ENCODE measurements around the gene POMC.
A peak's percentile ranks its signal among the peaks of the same experiment; 100 is the strongest.
"Not testable (repeated sequence)": the region's sequence is repeated elsewhere in the genome, so short reads cannot be mapped to it uniquely, and the experiment has no call there.

The POMC gene

DNA sequence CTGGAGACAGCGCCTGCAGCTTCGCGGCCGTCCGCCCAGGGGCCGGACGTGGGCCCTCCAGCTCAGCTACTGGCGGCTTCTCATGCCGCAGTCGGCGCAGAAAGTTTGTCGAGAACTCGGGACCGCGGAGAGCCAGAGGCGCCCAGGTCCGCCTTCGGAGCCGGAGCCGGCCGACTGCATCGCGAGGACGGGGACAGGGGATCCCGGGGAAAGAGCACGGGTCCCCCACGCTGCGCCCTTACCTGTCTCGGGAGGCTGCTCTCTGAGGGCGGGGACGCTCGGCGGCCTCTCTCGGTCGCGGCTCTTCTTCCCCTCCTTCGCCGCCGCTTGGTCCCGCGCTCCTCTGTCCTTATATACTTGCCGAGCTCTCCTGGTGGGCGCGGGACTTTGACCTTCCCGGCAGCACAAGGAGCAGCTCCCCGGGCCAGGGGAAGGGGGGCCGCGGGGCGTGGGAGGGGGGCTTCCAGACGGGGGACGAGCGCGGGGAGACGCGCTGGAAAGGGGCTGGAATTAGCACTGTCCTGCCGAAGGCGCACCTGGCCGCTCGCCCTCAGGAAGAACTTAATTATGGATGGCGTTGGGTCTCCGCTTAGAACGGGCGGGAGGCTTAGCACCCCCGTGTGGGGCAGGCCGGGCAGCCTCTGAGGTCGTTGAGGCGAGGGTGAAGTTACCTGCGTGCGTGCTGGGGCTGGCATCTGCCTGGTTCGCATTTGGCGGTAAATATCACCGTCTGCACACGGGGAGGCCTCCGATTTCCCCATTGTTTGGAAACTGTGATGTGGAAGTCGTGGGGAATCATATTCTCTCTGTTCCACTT is at the start of gene POMC:
Gene POMC (minus strand): TSS at position 325 of the 817 bp plus-strand sequence. CDS start 3,808 bp downstream, outside the sequence.
- TF ChIP-seq, protein P1, sequence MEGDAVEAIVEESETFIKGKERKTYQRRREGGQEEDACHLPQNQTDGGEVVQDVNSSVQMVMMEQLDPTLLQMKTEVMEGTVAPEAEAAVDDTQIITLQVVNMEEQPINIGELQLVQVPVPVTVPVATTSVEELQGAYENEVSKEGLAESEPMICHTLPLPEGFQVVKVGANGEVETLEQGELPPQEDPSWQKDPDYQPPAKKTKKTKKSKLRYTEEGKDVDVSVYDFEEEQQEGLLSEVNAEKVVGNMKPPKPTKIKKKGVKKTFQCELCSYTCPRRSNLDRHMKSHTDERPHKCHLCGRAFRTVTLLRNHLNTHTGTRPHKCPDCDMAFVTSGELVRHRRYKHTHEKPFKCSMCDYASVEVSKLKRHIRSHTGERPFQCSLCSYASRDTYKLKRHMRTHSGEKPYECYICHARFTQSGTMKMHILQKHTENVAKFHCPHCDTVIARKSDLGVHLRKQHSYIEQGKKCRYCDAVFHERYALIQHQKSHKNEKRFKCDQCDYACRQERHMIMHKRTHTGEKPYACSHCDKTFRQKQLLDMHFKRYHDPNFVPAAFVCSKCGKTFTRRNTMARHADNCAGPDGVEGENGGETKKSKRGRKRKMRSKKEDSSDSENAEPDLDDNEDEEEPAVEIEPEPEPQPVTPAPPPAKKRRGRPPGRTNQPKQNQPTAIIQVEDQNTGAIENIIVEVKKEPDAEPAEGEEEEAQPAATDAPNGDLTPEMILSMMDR (conservative IDR thresholded peaks at IDR 0.05; ENCODE audit: low read depth, low read length) = no peak
- DNase-seq (ENCODE audit: low read depth) = peak; percentile 29
- H3K4me3 ChIP-seq (ENCODE audit: low read depth, low read length) = peak within 1 kb of the TSS; percentile 39

DNA sequence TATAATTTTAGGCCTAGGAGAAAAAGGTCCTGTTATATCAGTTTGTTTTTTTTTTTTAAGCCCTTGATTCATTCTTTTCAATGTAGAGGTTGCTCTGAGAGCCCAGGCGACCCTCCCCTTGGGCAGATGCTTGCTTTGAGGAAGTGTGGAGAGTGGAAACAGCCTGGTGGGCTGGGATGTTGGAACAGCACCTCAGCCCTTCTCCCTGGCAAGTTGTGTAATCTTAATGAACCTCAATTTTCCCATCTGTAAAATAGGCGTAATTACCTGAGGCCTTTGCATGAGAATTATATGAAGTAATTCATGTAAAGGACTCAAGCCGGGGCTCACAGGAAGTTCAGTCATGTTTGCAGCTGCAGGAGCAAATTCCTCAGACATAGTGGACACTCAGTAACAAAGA is 49.7 kb upstream of the POMC start:
- TF ChIP-seq, protein P1 (conservative IDR thresholded peaks at IDR 0.05; ENCODE audit: low read depth, low read length) = no peak
- DNase-seq (ENCODE audit: low read depth) = no peak
- H3K4me3 ChIP-seq (ENCODE audit: low read depth, low read length) = no peak overlapping the region

DNA sequence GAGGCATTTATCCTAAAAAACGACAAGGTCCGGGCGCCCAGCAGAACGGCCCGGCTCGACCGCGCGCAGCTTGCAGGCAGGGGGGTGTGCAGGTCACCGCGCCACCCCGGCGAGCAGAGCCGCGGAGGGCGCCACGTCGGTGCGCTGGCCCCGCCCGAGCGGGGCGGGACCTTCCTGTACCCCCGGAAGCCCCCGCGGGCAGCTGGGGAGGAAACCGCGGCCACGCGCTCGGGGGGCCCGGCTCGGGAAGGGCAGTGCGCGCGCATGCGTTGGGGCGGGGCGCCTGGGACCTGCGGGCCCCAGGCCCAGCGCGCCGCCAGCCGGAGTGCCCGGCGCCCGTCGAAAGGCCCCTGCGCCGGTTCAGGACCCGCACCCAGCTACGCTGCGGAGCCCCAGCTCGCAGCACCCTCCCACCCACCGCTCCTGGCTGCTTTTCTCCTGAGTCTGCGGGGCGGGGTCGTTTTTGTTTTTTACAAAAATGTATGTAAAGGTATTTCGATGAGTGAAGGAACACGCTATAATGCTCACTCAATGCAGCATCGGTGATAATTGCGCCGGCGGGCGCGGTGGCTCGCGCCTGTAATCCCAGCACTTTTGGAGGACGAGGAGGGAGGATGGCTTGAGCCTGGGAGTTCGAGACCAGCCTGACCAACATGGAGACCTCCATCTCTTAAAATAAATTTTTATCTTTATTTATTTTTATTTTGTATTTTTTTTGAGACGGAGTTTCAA is 47.7 kb upstream of the POMC start:
- peak; percentile 68 for DNase-seq (ENCODE audit: low read depth)
- TF ChIP-seq, protein P1 (conservative IDR thresholded peaks at IDR 0.05; ENCODE audit: low read depth, low read length) = no peak
- H3K4me3 ChIP-seq (ENCODE audit: low read depth, low read length) = peak overlapping the region; percentile 58

DNA sequence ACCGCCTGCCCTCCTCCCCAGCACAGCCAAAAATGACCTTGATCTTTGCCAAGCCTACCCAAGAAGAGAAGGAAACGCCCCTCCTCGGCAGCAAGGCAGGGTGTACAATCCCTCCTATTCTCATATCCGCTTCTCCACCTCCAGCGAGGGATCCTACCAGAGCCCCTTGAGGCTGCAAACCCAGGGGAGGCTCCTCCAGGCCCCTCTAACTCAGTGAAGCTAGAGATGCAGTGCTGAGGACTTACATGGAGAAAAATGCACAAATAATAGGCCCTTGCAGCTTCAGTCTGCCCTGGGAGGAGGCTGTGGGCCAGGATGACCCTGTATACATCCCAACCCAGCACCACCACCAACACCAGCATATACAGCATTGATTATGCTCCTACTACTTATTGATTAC is 46.9 kb upstream of the POMC start:
- no peak for DNase-seq (ENCODE audit: low read depth)
- TF ChIP-seq, protein P1 (conservative IDR thresholded peaks at IDR 0.05; ENCODE audit: low read depth, low read length) = no peak
- no peak overlapping the region for H3K4me3 ChIP-seq (ENCODE audit: low read depth, low read length)

DNA sequence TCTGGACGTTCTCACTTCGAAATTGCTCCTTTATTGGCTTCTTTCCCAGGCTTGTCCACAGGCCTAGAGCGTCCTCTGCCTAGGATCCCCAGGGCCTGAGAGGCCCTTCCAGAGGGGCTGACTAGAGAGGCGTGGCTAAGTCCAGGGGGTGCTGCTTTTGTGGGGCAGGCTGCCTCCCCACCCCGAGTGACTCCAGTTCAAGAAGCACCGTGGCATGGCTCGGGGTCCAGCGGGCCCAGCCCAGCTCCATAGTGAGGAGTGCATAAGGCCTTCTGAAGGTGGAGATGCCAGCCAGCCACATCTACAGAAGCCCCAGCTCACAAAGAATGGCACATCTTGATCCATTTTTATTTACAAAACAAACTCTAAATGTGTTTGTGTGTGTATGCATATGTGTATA is 44.8 kb upstream of the POMC start:
- TF ChIP-seq, protein P1 (conservative IDR thresholded peaks at IDR 0.05; ENCODE audit: low read depth, low read length) = no peak
- no peak for DNase-seq (ENCODE audit: low read depth)
- no peak overlapping the region for H3K4me3 ChIP-seq (ENCODE audit: low read depth, low read length)

DNA sequence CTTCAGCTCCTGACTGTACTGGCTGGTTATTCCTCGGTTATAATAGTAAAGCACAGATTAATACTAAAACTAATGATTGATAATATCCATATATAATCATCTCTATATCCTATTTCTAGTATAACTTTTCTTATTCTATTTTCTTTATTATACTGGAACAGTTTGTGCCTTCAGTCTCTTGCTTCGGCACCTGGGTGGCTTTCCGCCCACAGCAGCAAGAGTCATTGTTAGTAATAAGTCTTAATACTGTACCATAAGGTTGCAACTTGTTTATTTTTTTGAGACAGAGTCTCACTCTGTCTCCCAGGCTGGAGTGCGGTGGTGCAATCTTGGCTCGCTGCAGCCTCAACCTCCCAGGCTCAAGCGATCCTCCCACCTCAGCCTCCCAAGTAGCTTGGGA is 42.5 kb upstream of the POMC start:
- DNase-seq (ENCODE audit: low read depth); H3K4me3 ChIP-seq (ENCODE audit: low read depth, low read length): not testable (repeated sequence)

DNA sequence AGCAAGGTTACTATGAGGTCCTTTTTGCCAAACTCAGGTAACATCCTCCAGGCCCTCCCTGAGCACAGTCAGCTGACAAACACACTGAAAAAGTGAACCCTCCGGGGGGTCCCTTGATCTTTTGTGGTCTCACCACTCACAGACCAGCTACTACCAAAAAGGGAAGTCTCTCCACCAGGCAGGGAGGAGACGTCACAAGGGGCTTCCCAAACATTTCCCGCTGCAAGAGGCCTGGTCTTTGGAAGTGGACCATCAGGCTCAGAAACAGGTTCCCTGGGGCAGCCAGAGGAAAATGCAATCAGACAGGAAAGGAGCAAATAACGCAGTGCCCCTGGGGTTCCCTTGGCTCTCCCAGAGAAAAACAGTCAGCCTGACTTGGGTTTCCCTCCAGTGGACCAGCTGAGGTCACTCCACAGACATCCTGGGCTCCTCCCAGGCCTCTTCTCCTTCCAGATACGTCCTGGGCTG is 38.7 kb upstream of the POMC start:
- no peak overlapping the region for H3K4me3 ChIP-seq (ENCODE audit: low read depth, low read length)
- TF ChIP-seq, protein P1 (conservative IDR thresholded peaks at IDR 0.05; ENCODE audit: low read depth, low read length) = no peak
- no peak for DNase-seq (ENCODE audit: low read depth)
